H54 (cell line): ENCODE results near the gene KRTAP12-3.
"Not testable (repeated sequence)": the region's sequence is repeated elsewhere in the genome, so short reads cannot be mapped to it uniquely, and the experiment has no call there.

Source experiments
- DNase-seq: peaks from one replicate; pipeline ENCODE4 v3.0.0; 2011; ENCODE audit warnings: low spot score, mixed read lengths; ENCODE audit not compliant: insufficient read length
- FAIRE-seq: peaks from 3 replicates; lab custom pipeline; 2011; peaks lifted over from hg19 to GRCh38; lab: Jason Lieb, UNC
- POLR2A ChIP-seq: IDR thresholded peaks from 2 replicates; pipeline ENCODE4 v1.6.1; 2011; ENCODE audit warnings: low read depth, mild to moderate bottlenecking, low read length

KRTAP12-3 gene

GRCh38 chr21:44677881-44678280 lies 20.1 kb downstream of the KRTAP12-3 start:
- FAIRE-seq (no peak), DNase-seq (no peak)
- no peak for TF ChIP-seq POLR2A

GRCh38 chr21:44681152-44681551 lies 23.4 kb downstream of the KRTAP12-3 start:
- DNase-seq (no peak), FAIRE-seq (no peak)
- no peak for TF ChIP-seq POLR2A

- DNase-seq, result no peak
- no peak for FAIRE-seq
- no peak for TF ChIP-seq POLR2A
Observed at GRCh38 chr21:44681861-44682579, 24.3 kb downstream of the KRTAP12-3 start, which contains the start of gene KRTAP12-1. Gene KRTAP12-1 (minus strand): TSS chr21:44682163. CDS start chr21:44682123, 40 bp downstream.

- FAIRE-seq, result no peak
Observed at GRCh38 chr21:44682580-44683151, 24.9 kb downstream of the KRTAP12-3 start.

GRCh38 chr21:44684077-44684476 lies 26.3 kb downstream of the KRTAP12-3 start:
- DNase-seq (no peak), FAIRE-seq (no peak)
- no peak for TF ChIP-seq POLR2A

More at GRCh38 chr21:44682580-44683151, 24.9 kb downstream of the KRTAP12-3 start:
- DNase-seq, result no peak
- TF ChIP-seq POLR2A, result no peak

GRCh38 chr21:44684483-44684882 lies 26.8 kb downstream of the KRTAP12-3 start:
- no peak for TF ChIP-seq POLR2A
- FAIRE-seq (no peak), DNase-seq (no peak)

- not testable (repeated sequence) for DNase-seq, FAIRE-seq
Observed at GRCh38 chr21:44685050-44685449, 27.3 kb downstream of the KRTAP12-3 start.

GRCh38 chr21:44686000-44686781 lies 28.5 kb downstream of the KRTAP12-3 start:
- TF ChIP-seq POLR2A, result no peak
- no peak for DNase-seq
- FAIRE-seq, result no peak

GRCh38 chr21:44686843-44687561 lies 29.3 kb downstream of the KRTAP12-3 start:
- no peak for DNase-seq

GRCh38 chr21:44687671-44688070 lies 29.9 kb downstream of the KRTAP12-3 start:
- DNase-seq, result no peak
- FAIRE-seq, result no peak
- TF ChIP-seq POLR2A, result no peak

More at GRCh38 chr21:44686843-44687561, 29.3 kb downstream of the KRTAP12-3 start:
- FAIRE-seq, result no peak
- no peak for TF ChIP-seq POLR2A

GRCh38 chr21:44689740-44690139 lies 32.0 kb downstream of the KRTAP12-3 start:
- FAIRE-seq, DNase-seq: not testable (repeated sequence)

- no peak for TF ChIP-seq POLR2A
- FAIRE-seq (no peak), DNase-seq (no peak)
Observed at GRCh38 chr21:44691686-44692085, 34.0 kb downstream of the KRTAP12-3 start.

- FAIRE-seq (no peak), DNase-seq (no peak)
- no peak for TF ChIP-seq POLR2A
Observed at GRCh38 chr21:44692798-44693512, 35.2 kb downstream of the KRTAP12-3 start.
